GM12872 (cell line): Measurements from ENCODE around the gene ISM2.
A peak's percentile ranks its signal among the peaks of the same experiment; 100 is the strongest.

Experiments
- CTCF ChIP-seq: IDR thresholded peaks from 3 replicates; pipeline ENCODE4 v1.5.1; 2011; ENCODE audit warnings: low read depth, mild to moderate bottlenecking, low read length, moderate library complexity; ENCODE audit not compliant: insufficient read depth

Gene ISM2

GRCh38 chr14:77498120-77498979 is at the start of gene ISM2:
Gene ISM2 (minus strand): TSS chr14:77498816. CDS start chr14:77498793, 23 bp downstream.
- no peak for TF ChIP-seq CTCF

- TF ChIP-seq CTCF = peak; percentile 47; the same call in 2 of the 3 replicates
Observed at GRCh38 chr14:77547512-77548180, 49.0 kb upstream of the ISM2 start.

GRCh38 chr14:77544571-77544970 is 46.0 kb upstream of the ISM2 start:
- TF ChIP-seq CTCF = no peak

GRCh38 chr14:77543637-77544334 is 45.2 kb upstream of the ISM2 start:
- TF ChIP-seq CTCF = no peak

- no peak for TF ChIP-seq CTCF
Observed at GRCh38 chr14:77543240-77543551, 44.6 kb upstream of the ISM2 start.

- no peak for TF ChIP-seq CTCF
Observed at GRCh38 chr14:77542421-77543239, 44.0 kb upstream of the ISM2 start.
